ENCODE measurements around the gene FBXO11. TPM values are rescaled to one million over a fixed set of nuclear protein-coding genes. Genes with fewer than 3 reads are reported as not detected.

FBXO11 gene
- total and polyA plus RNA-seq, 7 donors = 13.4 to 71.7 (median 43.8) TPM

- WGBS, 2 donors = 94 to 95% methylated on average over 8 of the region's 8 CpGs
- TF ChIP-seq EP300 (IDR thresholded peaks at IDR 0.05) = no peak
- TF ChIP-seq, protein P1, sequence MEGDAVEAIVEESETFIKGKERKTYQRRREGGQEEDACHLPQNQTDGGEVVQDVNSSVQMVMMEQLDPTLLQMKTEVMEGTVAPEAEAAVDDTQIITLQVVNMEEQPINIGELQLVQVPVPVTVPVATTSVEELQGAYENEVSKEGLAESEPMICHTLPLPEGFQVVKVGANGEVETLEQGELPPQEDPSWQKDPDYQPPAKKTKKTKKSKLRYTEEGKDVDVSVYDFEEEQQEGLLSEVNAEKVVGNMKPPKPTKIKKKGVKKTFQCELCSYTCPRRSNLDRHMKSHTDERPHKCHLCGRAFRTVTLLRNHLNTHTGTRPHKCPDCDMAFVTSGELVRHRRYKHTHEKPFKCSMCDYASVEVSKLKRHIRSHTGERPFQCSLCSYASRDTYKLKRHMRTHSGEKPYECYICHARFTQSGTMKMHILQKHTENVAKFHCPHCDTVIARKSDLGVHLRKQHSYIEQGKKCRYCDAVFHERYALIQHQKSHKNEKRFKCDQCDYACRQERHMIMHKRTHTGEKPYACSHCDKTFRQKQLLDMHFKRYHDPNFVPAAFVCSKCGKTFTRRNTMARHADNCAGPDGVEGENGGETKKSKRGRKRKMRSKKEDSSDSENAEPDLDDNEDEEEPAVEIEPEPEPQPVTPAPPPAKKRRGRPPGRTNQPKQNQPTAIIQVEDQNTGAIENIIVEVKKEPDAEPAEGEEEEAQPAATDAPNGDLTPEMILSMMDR (IDR thresholded peaks at IDR 0.05) = no peak
- TF ChIP-seq POLR2AphosphoS5 (IDR thresholded peaks at IDR 0.05) = no peak
- no peak for TF ChIP-seq POLR2A (IDR thresholded peaks at IDR 0.05)
- DNase-seq = no peak
- Histone ChIP-seq H3K4me1 (peaks cover 0 to 13% (median 5%) of the 10 kb centered on the region in 4 donors), H3K27ac (no peak overlapping the region), H3K36me3 (no peaks in the 10 kb centered on the region), H3K27me3 (no peaks in the 10 kb centered on the region), H3K4me3 (no peak overlapping the region), H3K9me3 (no peaks in the 10 kb centered on the region)
- intact Hi-C loops (cut with DNase I) = no loop called here
Observed at GRCh38 chr2:47779426-47779790, 126.9 kb downstream of the FBXO11 start.

DNA sequence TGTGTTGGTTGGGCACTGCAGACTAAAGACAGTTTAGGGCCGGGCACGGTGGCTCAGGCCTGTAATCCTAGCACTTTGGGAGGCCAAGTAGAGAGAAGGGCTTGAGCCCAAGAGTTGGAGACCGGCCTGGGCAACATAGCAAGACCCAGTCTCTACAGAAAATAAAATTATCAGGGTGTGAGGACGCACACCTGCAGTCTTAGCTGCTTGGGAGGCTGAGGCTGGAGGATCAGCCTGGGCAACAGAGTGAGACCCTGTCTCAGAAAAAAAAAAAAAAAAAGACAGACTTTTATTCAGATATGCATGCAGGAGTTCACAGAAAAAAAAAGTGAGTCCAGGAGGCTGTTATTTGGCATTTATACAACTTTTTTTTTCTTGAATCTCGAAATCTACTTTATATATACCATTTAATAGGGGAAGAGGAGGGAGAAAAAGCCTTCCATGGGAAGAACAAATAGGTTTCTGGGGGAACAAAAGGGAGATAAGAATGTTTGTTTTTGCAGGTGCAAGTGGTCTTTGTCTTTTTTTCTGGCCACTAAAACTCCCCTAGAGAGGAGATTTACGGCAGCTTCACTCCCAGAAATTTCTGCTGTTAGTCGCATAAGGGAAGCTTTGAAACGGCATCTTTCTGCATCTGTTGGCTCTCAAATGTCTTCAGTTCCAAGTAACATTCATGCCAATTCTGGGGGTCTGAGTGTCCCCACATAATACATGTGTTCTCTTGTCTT is 127.4 kb downstream of the FBXO11 start:
- no peak for DNase-seq
- no peaks in the 10 kb centered on the region for H3K36me3 ChIP-seq
- WGBS, 2 donors = 85 to 88% methylated on average over 8 of the region's 8 CpGs
- H3K4me1 ChIP-seq = peaks cover 0 to 8% (median 3%) of the 10 kb centered on the region in 4 donors
- intact Hi-C loops (cut with DNase I) = no loop called here
- no peaks in the 10 kb centered on the region for H3K9me3 ChIP-seq
- TF ChIP-seq EP300 (IDR thresholded peaks at IDR 0.05) = no peak
- TF ChIP-seq, protein P1 (IDR thresholded peaks at IDR 0.05) = no peak
- TF ChIP-seq POLR2AphosphoS5 (IDR thresholded peaks at IDR 0.05) = no peak
- no peak for TF ChIP-seq POLR2A (IDR thresholded peaks at IDR 0.05)
- no peak overlapping the region for H3K4me3 ChIP-seq
- H3K27me3 ChIP-seq = no peaks in the 10 kb centered on the region
- H3K27ac ChIP-seq = no peak overlapping the region

GRCh38 chr2:47777277-47777937 is 128.9 kb downstream of the FBXO11 start:
- Histone ChIP-seq H3K36me3 (no peaks in the 10 kb centered on the region), H3K9me3 (no peaks in the 10 kb centered on the region), H3K27ac (no peak overlapping the region), H3K4me1 (peaks cover 0 to 6% (median 3%) of the 10 kb centered on the region in 4 donors), H3K27me3 (no peaks in the 10 kb centered on the region), H3K4me3 (no peak overlapping the region)
- no peak for DNase-seq
- intact Hi-C loops (cut with DNase I) = no loop called here
- TF ChIP-seq, protein P1 (IDR thresholded peaks at IDR 0.05) = no peak
- TF ChIP-seq EP300 (IDR thresholded peaks at IDR 0.05) (no peak), POLR2A (IDR thresholded peaks at IDR 0.05) (no peak), POLR2AphosphoS5 (IDR thresholded peaks at IDR 0.05) (no peak)
- 74 to 87% methylated on average over 13 of the region's 13 CpGs for WGBS, 2 donors

GRCh38 chr2:47774567-47774966 is 131.7 kb downstream of the FBXO11 start:
- no peaks in the 10 kb centered on the region for H3K4me1 ChIP-seq
- no peaks in the 10 kb centered on the region for H3K36me3 ChIP-seq
- intact Hi-C loops (cut with DNase I) = no loop called here
- no peak for DNase-seq
- no peak for TF ChIP-seq POLR2AphosphoS5 (IDR thresholded peaks at IDR 0.05)
- TF ChIP-seq, protein P1 (IDR thresholded peaks at IDR 0.05) = no peak
- no peak for TF ChIP-seq POLR2A (IDR thresholded peaks at IDR 0.05)
- TF ChIP-seq EP300 (IDR thresholded peaks at IDR 0.05) = no peak
- H3K9me3 ChIP-seq = no peaks in the 10 kb centered on the region
- H3K27me3 ChIP-seq = no peaks in the 10 kb centered on the region
- no peak overlapping the region for H3K4me3 ChIP-seq
- H3K27ac ChIP-seq = no peak overlapping the region

Measured in sigmoid colon (tissue), 7 donors.